ENCODE measurements around the gene ZFAND3.

- TF ChIP-seq CTCF (IDR thresholded peaks at IDR 0.05; ENCODE audit: poor library complexity) (no peak), EZH2 (IDR thresholded peaks at IDR 0.05; ENCODE audit: borderline replicate concordance) (no peak)
Observed at GRCh38 chr6:37848371-37848770, 28.8 kb downstream of the ZFAND3 start.

All from hepatocyte (in vitro differentiated cells).